Right forelimb (tissue), 1 donor: ENCODE results near the gene NFKB2.

Experiments
- DNase-seq: peaks from one replicate; pipeline ENCODE4 v3.0.0-alpha.2; 2018

The NFKB2 gene

GRCh38 chr10:102424916-102425315 is 29.4 kb downstream of the NFKB2 start:
- DNase-seq, result no peak

GRCh38 chr10:102425444-102425843 is 29.9 kb downstream of the NFKB2 start:
- DNase-seq, result no peak

GRCh38 chr10:102426803-102427287 is 31.3 kb downstream of the NFKB2 start:
- DNase-seq, result no peak

GRCh38 chr10:102429468-102429867 is 34.0 kb downstream of the NFKB2 start:
- DNase-seq, result no peak

- no peak for DNase-seq
Measured at GRCh38 chr10:102431452-102432124, 36.1 kb downstream of the NFKB2 start.

GRCh38 chr10:102432162-102432950 is 36.9 kb downstream of the NFKB2 start, which contains the start of gene CUEDC2:
Gene CUEDC2 (minus strand): TSS chr10:102432574. CDS start chr10:102425188, 7,386 bp downstream.
- DNase-seq, result peak; percentile 99

- no peak for DNase-seq
Measured at GRCh38 chr10:102433619-102434046, 38.1 kb downstream of the NFKB2 start.

- DNase-seq, result no peak
Measured at GRCh38 chr10:102434394-102435132, 39.1 kb downstream of the NFKB2 start.

GRCh38 chr10:102435133-102435497 is 39.6 kb downstream of the NFKB2 start:
- DNase-seq, result no peak

- DNase-seq, result no peak
Measured at GRCh38 chr10:102435529-102436233, 40.2 kb downstream of the NFKB2 start.

GRCh38 chr10:102436312-102436711 is 40.8 kb downstream of the NFKB2 start:
- no peak for DNase-seq

- no peak for DNase-seq
Measured at GRCh38 chr10:102437515-102437914, 42.0 kb downstream of the NFKB2 start.

- DNase-seq, result no peak
Measured at GRCh38 chr10:102438374-102438773, 42.9 kb downstream of the NFKB2 start.

- DNase-seq, result no peak
Measured at GRCh38 chr10:102444851-102445250, 49.3 kb downstream of the NFKB2 start.

GRCh38 chr10:102449321-102450123 is 54.0 kb downstream of the NFKB2 start:
- DNase-seq, result no peak

- no peak for DNase-seq
Measured at GRCh38 chr10:102450124-102450373, 54.5 kb downstream of the NFKB2 start.

- DNase-seq, result peak; percentile 87
Measured at GRCh38 chr10:102450374-102451104, 55.0 kb downstream of the NFKB2 start.

- no peak for DNase-seq
Measured at GRCh38 chr10:102451105-102451969, 55.8 kb downstream of the NFKB2 start, which contains the start of gene C10orf95. Gene C10orf95 (minus strand): TSS chr10:102451543. CDS start chr10:102451093, 450 bp downstream.
